NCI-H2227 (cell line): Measurements from ENCODE around the gene PPP2R5C.
"Not testable (repeated sequence)": the region's sequence is repeated elsewhere in the genome, so short reads cannot be mapped to it uniquely, and the experiment has no call there.

ENCODE experiments used
- DNase-seq: peaks from one replicate; lab custom pipeline; 2025; ENCODE audit not compliant: unreplicated experiment; lab: John Stamatoyannopoulos, UW

PPP2R5C gene

GRCh38 chr14:101761032-101761880, at the start of gene PPP2R5C:
Gene PPP2R5C (plus strand): TSS chr14:101761709. CDS start chr14:101761894, 185 bp downstream.
- DNase-seq = peak; percentile 88

- not testable (repeated sequence) for DNase-seq
Measured at GRCh38 chr14:101711857-101712233, 49.7 kb upstream of the PPP2R5C start.

GRCh38 chr14:101712341-101712740, 49.2 kb upstream of the PPP2R5C start:
- DNase-seq = not testable (repeated sequence)

- not testable (repeated sequence) for DNase-seq
Measured at GRCh38 chr14:101713091-101713490, 48.4 kb upstream of the PPP2R5C start.

GRCh38 chr14:101713621-101714349, 47.7 kb upstream of the PPP2R5C start:
- no peak for DNase-seq

GRCh38 chr14:101714394-101714793, 47.1 kb upstream of the PPP2R5C start:
- DNase-seq = no peak

- DNase-seq = no peak
Measured at GRCh38 chr14:101715210-101716076, 46.1 kb upstream of the PPP2R5C start.

GRCh38 chr14:101716077-101716950, 45.2 kb upstream of the PPP2R5C start:
- no peak for DNase-seq

- DNase-seq = no peak
Measured at GRCh38 chr14:101716956-101717662, 44.4 kb upstream of the PPP2R5C start.

GRCh38 chr14:101717663-101718490, 43.6 kb upstream of the PPP2R5C start:
- DNase-seq = no peak

- no peak for DNase-seq
Measured at GRCh38 chr14:101719045-101719645, 42.4 kb upstream of the PPP2R5C start.

- DNase-seq = peak; percentile 12
Measured at GRCh38 chr14:101719708-101720107, 41.8 kb upstream of the PPP2R5C start.

- no peak for DNase-seq
Measured at GRCh38 chr14:101721111-101721510, 40.4 kb upstream of the PPP2R5C start.

- no peak for DNase-seq
Measured at GRCh38 chr14:101721951-101722661, 39.4 kb upstream of the PPP2R5C start.

- DNase-seq = no peak
Measured at GRCh38 chr14:101723061-101723595, 38.4 kb upstream of the PPP2R5C start.

GRCh38 chr14:101725652-101726051, 35.9 kb upstream of the PPP2R5C start:
- DNase-seq = not testable (repeated sequence)

GRCh38 chr14:101726295-101726953, 35.1 kb upstream of the PPP2R5C start:
- DNase-seq = no peak
